ENCODE measurements around the gene NUDT5. TPM values are rescaled to one million over a fixed set of nuclear protein-coding genes. Genes with fewer than 3 reads are reported as not detected.

NUDT5 gene
- polyA plus RNA-seq, 1 of the 3 experiments (the other 2 are of a cell fraction): 61.2 TPM

GRCh38 chr10:12158111-12158510, 37.6 kb downstream of the NUDT5 start:
- Histone ChIP-seq H3K9me2 (no peaks in the 10 kb centered on the region), H3K4me3 (ENCODE audit: low read depth in 2 of 2, low read length in 1 of 2) (no peak overlapping the region), H3K36me3 (replicated peaks in 1 of 2; ENCODE audit: control insufficient read depth in 1 of 2, insufficient read depth in 2 of 2, low read length in 1 of 2) (peaks cover 53 to 54% of the 10 kb centered on the region in 2 experiments), H3F3A (replicated peaks; ENCODE audit: insufficient read depth) (no peaks in the 10 kb centered on the region), H3K4me1 (ENCODE audit: control insufficient read depth in 1 of 2, insufficient read depth in 2 of 2, low read depth in 1 of 2, low read length in 1 of 2) (peaks cover 0 to 2% of the 10 kb centered on the region in 2 experiments; a peak in 2 of 4 replicates), H3K27ac (ENCODE audit: low read depth in 2 of 2, low read length in 1 of 2) (no peak overlapping the region), H3K9me3 (no peaks in the 10 kb centered on the region; the same call in 1 of the 2 replicates), H3K4me2 (no peak overlapping the region), H3K27me3 (ENCODE audit: insufficient read depth) (no peaks in the 10 kb centered on the region), H3K79me2 (ENCODE audit: insufficient read depth) (no peaks in the 10 kb centered on the region), H4K20me1 (ENCODE audit: insufficient read depth) (no peaks in the 10 kb centered on the region), H2AFZ (ENCODE audit: low read depth) (no peak overlapping the region), H3K9ac (no peak overlapping the region)
- TF ChIP-seq EP300 (IDR thresholded peaks at IDR 0.05; ENCODE audit: borderline replicate concordance in 1 of 2, low read depth in 1 of 2, low read length in 1 of 2): no peak
- no peak for DNase-seq
- CTCF ChIA-PET: no interaction called here
- POLR2A ChIA-PET: no interaction called here
- WGBS (ENCODE audit: low lambda C conversion rate): 97% methylated on average over 3 of the region's 3 CpGs

GRCh38 chr10:12156367-12157123, 39.1 kb downstream of the NUDT5 start:
- DNase-seq: no peak
- POLR2A ChIA-PET: no interaction called here
- TF ChIP-seq FOXM1 (IDR thresholded peaks at IDR 0.05; ENCODE audit: low read depth) (no peak), YY1 (IDR thresholded peaks at IDR 0.05; ENCODE audit: low read depth) (no peak), MAX (IDR thresholded peaks at IDR 0.05; ENCODE audit: low read depth) (no peak), EZH2phosphoT487 (IDR thresholded peaks at IDR 0.05; ENCODE audit: borderline replicate concordance, low read depth) (no peak), RAD21 (IDR thresholded peaks at IDR 0.05; ENCODE audit: low read length) (no peak)
- TF ChIP-seq, protein P1, sequence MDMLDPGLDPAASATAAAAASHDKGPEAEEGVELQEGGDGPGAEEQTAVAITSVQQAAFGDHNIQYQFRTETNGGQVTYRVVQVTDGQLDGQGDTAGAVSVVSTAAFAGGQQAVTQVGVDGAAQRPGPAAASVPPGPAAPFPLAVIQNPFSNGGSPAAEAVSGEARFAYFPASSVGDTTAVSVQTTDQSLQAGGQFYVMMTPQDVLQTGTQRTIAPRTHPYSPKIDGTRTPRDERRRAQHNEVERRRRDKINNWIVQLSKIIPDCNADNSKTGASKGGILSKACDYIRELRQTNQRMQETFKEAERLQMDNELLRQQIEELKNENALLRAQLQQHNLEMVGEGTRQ (IDR thresholded peaks at IDR 0.05; ENCODE audit: borderline replicate concordance, low read depth, low read length): no peak
- TF ChIP-seq, protein P2, sequence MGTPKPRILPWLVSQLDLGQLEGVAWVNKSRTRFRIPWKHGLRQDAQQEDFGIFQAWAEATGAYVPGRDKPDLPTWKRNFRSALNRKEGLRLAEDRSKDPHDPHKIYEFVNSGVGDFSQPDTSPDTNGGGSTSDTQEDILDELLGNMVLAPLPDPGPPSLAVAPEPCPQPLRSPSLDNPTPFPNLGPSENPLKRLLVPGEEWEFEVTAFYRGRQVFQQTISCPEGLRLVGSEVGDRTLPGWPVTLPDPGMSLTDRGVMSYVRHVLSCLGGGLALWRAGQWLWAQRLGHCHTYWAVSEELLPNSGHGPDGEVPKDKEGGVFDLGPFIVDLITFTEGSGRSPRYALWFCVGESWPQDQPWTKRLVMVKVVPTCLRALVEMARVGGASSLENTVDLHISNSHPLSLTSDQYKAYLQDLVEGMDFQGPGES (IDR thresholded peaks at IDR 0.05; ENCODE audit: low read depth, low read length): no peak
- CTCF ChIA-PET: no interaction called here
- no peak overlapping the region for H3K9ac ChIP-seq
- peaks cover 0 to 2% of the 10 kb centered on the region in 2 experiments; a peak in 2 of 4 replicates for H3K4me1 ChIP-seq (ENCODE audit: control insufficient read depth in 1 of 2, insufficient read depth in 2 of 2, low read depth in 1 of 2, low read length in 1 of 2)
- peaks cover 42 to 43% of the 10 kb centered on the region in 2 experiments for H3K36me3 ChIP-seq (replicated peaks in 1 of 2; ENCODE audit: control insufficient read depth in 1 of 2, insufficient read depth in 2 of 2, low read length in 1 of 2)
- no peaks in the 10 kb centered on the region; the same call in 1 of the 2 replicates for H3K9me3 ChIP-seq
- H3F3A ChIP-seq (replicated peaks; ENCODE audit: insufficient read depth): no peaks in the 10 kb centered on the region
- H4K20me1 ChIP-seq (ENCODE audit: insufficient read depth): no peaks in the 10 kb centered on the region
- no peaks in the 10 kb centered on the region for H3K9me2 ChIP-seq
- H3K27me3 ChIP-seq (ENCODE audit: insufficient read depth): no peaks in the 10 kb centered on the region
- no peak overlapping the region for H3K4me2 ChIP-seq
- no peak overlapping the region for H3K27ac ChIP-seq (ENCODE audit: low read depth in 2 of 2, low read length in 1 of 2)
- 94% methylated on average over 14 of the region's 14 CpGs for WGBS (ENCODE audit: low lambda C conversion rate)
- H3K79me2 ChIP-seq (ENCODE audit: insufficient read depth): no peaks in the 10 kb centered on the region
- no peak overlapping the region for H3K4me3 ChIP-seq (ENCODE audit: low read depth in 2 of 2, low read length in 1 of 2)
- H2AFZ ChIP-seq (ENCODE audit: low read depth): no peak overlapping the region
